Activated naive CD8-positive, alpha-beta T cell treated with anti-CD3 and anti-CD28 coated beads, Interleukin-2, amount 50 U/mL, for 16 hours (primary cell): ENCODE results near the gene MAB21L1.

Experiments
- DNase-seq: peaks from one replicate; pipeline ENCODE4 v3.0.0-alpha.2; 2020; ENCODE audit warnings: low read depth, low spot score

MAB21L1 gene

DNA sequence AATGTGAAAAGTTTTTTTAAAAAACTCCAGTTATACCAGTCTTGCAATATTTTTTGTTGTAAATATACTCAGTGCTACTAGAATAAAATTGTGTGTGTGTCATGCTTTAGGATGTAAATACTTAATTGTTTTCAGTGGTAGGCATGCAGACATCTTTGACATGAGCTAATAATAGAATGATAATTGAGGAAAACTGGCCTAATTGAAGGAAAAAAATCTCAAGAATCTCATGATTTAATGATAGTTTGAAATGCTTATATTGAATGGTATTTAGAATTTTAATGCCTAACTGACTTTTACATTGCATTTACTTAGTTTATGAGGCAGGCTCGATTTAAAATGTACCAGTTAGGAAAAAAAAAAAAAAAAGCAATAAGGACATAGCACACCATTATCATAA is 3.2 kb upstream of the MAB21L1 start:
- DNase-seq = no peak

DNA sequence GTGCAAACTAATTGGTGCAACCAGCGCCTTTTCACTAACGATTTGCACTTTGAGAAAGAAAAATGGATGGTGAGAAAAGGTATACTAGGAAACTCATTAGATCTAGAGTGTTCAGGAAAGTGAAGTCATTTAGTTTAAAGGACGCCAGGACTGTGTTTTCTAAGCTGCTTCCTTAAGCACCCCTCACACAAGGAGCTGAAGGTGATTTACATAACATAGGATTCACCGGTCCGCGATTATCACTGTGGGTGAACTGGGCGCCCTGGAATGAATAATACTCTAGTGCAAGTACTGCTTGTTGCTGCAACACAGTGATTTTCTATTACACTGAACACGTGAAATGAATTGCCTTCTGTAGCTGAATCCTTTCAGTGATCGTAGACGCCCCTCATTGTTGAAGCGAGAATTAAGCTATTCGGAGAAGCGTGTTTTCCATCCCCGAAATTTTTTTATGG is 2.6 kb upstream of the MAB21L1 start:
- no peak for DNase-seq

DNA sequence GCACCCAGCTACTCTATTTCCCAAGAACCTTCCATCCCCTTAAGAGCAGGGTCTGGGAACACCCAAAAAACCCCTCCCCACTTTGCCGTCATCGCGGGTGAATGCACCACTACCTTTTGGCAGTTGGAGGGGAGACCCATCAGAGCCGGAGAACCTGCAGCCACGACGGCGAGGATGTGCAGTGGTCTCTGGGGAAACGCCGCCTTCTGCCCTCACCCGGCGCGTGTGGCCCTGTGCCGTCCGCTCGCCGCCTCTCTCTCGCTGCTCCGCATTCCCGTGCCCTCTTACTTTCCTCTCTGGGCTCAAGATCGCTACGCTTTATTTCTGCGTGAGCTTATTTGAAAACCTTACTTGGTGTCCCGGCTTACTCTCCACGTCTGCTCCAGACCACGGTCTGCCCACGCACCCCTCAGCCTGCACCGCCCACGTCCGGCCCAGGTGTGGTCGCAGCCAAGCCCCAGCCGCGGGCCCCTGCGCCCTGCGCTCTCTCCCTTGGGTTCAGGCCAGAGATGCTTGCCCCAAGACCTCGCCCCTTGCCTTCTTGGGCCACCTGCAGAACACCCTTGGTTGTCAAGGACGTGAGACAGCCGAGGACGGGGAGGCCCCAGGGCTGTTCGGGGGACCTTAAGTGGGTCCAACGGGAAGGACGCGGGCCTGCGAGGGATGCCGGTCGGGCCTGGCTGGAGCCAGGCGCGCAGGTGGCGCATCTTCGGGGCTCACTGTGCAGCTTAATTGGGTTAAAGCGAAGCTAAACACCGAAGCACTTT is 2.0 kb upstream of the MAB21L1 start:
- DNase-seq = no peak

DNA sequence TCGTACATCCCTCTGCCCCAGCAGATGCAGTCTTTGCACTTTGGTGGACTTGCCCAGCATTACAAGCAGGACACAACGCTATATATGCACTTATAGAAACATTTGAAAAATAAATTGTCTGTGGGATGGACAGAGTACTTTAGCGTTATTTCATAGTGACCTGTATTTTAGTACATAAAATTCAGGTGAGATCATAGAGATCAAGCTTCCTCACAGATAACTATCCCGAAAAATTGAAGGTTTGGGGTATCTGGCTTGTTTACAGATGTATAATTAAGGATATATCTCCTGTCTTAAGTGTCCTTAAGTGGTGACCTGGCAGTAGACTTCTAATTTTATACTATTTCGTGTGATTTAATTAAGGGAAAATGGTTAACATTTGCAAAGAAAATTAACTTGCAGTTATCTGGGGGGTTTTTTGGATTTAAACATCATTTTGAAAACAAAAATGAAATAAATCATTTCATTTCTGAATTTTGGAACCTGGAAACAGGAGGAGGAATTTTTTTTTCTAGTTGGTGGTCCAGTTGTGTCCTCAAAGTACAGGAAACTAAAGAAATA is 977 bp upstream of the MAB21L1 start:
- no peak for DNase-seq

DNA sequence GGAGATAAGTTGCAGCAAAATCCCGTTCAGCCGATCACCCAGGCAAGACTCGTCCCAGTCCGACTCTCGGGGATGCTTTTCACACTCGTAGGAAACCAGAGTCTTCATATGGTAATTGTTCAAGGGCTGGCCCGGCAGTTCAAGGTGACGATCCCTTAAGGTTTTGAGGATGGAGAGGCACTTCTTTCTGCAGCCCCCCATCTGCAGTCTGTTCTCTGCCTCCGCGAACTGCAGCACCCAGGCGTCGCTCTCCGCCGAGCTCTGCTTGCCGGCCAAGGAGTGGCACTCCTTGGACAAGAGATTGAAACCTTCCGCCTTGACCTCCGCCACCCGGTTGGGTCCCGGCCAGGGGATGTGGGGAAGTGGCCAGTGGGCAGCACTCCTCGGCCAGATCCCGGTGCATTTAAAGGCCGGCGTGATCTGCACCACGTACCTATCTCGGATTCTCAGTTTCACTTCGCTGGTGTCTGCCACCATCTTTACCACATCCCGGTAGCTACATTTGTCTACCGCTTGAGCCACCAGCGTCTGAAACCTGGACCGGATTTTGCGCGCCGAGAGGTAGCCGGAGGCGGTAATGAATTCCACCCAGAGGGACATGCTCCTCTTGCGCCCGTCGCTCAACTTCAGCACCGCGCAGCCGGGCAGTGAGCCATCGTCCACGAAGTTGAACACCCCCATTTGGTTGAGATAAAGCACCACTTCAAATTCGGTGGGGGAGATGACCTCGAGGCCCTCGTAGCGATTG is 1.1 kb downstream of the MAB21L1 start:
- DNase-seq = no peak

DNA sequence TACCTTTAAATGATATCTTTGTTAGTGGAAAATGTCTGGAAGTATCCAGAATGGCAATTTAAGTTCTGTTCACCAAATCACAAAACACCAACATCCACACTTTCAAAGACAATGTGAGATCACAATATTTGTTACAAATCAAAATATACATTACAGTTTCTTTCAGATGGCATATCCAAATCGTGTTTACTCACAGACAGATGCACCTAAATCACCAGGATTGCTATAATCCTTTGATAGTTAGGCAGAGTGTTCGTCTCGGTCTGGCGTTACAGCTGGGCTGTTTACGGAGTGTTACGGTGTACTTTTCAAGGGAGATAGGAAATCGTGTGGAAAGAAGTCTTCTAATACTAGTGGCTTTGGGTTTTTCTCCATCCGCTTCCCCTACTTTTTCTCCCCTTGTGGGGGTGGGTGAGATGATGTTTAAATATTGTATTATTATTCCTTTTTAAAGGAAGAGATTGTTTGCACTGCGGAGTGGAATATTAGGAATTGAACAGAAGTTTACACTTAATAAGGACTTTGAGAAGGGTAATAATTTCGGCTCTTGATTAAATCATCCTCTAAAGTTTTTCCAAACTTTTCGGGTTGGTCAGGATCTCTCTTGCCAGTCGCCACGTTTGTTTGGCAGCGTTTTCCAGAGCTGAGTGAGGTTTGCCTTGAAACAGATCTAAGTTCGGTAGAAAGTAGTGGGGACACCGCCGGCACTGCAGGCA is 1.8 kb downstream of the MAB21L1 start:
- DNase-seq = no peak

DNA sequence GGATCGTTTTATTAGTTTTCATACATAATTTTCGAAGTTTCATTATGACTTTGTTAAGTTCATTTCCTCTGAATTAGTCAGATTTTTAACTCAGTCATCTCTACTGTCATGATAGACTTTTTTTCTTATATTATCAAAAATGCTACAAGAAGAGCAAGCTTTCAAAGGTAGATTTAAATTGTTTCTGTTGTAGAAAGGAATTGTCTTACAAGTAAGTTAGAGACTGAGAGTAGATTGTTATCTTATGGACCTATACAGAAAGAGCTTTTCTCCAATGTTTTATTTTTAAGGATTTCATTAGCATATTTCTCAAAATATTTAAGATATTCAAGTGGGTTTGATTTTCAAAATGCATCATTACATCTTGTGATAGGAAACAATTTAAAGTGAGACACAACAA is 2.7 kb downstream of the MAB21L1 start:
- no peak for DNase-seq

DNA sequence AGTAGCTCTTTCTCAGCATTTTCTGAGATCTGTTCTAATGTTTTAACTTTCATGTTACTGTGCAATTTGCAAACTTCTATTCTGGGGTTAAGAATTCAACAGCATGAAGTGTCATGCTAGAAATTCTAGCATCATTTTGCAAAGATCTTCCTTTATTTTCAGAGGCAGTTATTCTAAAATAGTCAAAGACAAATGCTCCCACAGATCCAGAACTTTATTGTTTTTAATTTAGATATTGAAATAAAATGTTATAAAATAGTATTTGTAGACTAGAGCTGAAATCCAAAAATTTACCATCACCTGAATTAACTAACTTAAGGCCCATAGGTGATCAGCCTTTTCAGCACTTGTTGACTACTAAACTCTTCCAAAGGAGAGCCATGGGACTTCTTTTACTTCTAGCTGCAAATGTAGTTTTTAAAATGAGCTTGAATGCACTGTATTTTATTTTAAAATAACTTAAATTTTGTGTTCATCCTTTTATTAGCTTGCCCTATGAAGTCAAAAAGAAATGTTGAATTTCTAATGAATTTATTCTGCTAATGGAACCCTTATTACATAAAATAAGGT is 3.2 kb downstream of the MAB21L1 start:
- no peak for DNase-seq

DNA sequence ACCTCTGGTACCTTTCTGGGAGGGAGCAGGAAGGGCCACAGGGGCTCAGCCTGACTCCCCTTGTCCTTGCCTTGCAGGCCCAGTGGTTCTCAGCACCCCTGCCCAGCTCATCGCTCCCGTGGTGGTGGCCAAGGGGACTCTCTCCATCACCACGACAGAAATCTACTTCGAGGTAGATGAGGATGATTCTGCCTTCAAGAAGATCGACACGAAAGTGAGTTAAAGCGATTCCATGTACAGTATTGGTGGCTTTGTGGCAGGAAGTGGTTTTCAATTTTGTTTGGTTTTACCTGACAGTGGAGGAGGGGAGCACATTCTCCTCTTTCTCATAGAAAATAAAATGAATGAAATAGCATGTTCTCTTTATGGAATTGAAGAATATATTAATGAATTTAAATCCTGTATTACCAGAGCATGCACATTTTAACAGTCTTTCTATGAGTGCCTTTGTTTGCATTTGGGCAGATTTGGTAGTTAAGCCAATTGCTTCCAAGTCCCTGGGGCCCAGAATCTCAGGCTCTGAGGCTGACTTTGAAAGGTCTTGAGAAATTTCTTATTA is 4.1 kb downstream of the MAB21L1 start:
- no peak for DNase-seq

DNA sequence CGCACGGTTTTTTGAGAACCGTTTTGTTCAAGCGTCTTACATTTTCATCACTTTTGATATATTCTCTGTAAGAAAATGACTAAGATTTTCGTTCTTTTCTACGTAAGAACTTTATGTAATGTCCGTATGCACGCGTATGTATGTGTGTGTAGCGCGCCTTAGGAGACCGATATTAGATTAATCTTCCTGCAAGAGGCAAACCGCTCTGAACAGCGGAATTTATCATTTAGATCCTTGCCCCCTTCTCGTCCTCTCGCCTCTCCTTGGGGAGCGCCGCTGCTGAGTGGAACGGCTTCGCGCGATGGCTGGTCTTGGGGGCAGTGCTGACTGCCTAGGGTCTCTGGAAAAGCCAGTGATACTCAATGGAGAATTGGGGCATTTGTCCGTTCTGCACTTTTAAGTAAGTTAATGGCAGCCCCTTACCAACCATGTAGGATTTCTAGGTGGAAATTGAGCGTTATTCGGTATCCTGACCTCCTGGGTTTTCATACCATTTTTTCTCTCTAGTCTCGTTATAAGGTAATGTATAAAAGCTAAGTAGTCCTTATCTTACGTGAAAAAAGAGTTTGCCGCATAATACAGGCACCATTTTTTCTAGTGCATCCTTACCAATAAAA is 4.7 kb downstream of the MAB21L1 start:
- DNase-seq = no peak

DNA sequence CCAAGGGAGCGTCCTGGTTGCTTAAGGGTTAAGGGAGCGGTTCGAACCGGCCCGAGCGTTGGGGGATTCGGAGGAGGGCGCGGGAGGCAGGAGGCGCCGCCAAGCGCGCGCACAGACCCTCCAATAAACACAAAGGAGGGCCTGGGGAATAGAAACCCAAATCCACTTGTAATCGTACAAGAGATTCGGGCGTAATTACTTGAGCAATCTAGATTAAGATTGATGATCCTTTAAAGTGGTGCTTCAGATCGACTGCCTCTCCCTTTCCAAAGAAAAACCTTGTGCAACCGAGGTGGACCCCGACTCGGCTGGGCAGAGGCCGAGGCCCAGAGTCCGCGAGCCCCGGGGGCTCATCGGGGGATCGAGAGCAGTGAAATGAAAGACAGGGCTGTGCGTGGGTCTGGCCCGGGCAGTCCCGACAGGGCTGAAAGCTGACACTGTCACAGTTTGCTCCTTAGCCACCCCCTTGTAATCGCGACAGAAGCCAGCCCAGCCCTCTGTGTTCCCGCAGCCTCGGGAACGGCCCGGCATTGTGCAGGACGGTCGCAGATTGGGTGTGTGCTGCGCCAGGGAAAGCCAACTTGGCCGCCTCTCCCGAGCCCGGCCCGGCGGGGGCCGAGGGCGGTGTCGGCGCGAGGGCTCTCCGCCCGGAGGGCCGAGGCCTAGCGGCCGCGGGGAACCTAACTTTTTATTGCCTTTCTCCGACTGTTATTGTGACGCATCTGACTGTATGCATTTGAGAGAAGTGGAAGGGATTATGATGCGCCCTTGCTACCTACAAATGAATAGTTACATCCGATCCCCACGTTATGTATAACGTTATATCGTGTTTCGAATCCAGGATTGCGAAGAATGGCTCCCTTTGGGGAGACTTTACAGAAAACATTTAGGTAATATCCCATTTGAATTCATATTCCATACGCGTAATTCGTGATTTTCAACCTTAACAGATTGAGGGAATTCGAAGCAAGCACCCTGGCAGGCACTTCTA is 5.5 kb downstream of the MAB21L1 start:
- no peak for DNase-seq

DNA sequence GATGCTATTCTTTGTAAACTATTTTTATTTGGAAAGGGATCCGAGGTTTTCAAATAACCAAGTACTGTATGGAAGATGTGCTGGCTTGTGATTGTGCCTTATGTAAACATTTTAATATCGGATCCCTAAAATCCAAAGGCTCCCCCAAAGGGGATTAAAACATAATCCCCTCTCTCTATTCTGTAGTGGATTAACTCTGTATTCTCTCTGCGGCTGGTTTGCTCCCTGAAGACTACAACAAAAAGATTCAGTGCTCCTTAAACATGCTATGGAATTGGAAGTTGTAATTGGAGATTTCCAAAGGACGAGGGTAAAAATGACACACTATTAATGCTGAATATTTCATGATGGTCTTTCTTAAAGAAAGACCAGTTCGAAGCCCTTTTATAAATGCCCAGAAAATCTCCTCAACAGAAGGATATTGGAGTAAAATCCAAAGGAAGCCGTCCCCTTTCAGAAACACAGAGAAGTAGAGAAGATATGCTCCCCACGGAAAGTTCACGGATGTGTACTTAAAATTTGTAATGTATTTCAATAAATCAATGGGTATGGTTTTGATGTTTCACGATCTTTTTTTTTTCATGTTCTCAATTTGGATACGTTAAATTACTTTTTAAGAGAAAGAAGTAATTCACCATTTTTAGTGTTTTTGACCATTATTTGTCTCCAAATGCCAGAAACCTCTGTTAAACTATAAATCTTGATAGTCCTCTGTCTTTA is 6.5 kb downstream of the MAB21L1 start:
- DNase-seq = no peak

DNA sequence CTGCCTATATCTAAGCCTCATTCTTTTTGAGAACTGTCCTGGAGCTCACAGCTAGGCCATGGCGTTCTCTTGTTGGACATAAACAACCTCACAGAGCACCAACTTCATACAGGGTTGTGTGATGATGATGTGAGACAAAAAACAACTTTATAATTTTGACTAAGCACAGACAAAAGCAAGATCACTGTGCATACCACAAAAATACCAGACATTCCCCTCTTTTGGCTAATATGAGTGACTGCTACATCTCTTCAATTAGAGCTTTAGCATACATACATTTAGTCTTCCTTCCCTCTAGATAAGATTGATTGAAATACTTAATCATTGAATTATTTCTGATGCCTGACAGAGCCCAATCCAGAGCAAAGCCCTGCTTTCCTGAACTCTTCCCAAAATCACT is 8.3 kb downstream of the MAB21L1 start:
- no peak for DNase-seq

DNA sequence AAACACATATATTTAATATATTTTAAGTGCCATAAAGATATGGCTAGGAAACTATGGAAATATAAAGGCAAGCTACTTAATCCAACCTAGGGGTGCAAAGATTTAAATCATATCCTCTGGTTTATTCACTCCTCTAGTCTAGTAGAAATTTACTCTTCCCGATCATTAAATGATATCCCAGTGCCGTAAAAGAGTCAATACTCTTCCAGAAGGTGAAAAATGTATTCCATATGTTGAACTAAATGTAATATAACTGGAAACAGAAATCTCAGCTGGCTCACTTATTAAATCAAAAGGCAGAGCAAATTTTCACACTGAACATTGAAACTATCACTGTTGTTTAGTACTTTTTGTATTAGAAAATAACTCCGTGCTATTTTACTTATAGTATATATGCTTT is 11.1 kb downstream of the MAB21L1 start:
- no peak for DNase-seq

DNA sequence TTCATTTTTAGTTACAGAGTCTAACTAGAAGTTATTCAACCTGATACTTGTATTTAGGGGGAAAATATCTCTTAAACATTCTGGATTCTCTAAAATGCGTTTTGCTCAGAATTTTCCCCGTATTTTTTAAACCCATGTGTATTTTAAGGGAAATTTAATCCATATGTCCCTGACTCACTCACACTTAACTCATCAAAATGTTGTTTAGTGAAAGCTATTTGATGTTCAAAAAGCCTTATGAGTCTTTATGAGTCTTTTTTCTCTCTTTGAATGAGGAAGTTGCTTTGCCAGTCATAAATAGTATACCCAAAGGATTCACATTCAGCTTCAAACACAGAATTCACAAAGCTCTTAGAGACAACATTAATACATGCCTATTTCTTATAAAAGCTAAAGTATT is 16.4 kb downstream of the MAB21L1 start:
- no peak for DNase-seq

DNA sequence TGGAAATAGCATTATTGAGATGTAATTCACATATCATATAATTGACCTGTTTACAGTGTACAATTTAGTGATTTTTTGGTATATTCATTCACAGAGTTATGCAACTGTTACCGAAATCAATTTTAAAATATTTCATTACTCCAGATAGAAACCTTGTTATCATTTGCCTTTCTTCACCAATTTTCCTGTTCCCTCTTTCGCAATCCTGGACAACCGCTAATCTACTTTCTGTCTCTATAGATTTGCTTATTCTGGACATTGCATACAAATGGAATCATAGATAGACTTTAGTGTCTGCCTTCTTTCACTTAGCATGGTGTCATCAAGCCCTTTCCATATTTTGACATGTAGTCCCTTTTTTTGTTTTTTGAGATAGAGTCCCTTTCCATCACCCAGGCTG is 19.2 kb downstream of the MAB21L1 start:
- DNase-seq = no peak

DNA sequence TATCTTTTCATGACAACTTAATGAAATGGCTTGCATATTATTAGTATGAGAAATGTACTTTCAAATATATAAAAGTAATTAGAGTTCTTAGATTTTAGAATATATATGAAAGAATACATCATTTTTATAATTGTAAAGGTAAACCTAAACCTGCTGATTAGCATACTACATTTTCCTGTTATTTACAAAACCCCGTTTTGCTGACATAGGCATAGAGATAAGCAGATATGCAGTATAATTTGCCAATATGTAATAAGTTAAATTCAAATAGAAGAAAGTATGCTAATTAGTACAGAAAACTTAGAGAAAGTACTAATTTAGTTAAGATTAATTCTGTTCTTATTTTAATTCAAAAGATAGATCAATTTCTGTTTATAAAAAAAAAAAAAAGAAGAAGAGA is 21.5 kb downstream of the MAB21L1 start:
- DNase-seq = no peak

DNA sequence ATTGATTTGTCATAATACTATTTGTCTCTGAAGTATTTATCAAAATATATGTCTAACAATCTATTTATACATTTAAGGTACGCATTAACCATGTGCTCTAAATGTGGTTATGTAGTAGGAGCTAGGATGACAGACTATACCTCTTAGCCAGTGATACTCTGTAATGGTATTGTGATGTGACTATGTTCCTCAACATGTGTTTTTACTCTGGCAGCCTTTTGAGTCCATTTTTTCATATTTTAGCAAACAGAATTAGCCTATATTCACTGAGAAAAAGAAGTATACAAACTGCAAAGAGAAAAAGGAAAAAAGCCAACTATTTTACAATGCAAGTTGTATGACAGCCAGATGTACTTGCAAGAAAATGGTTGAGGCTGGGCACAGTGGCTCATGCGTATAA is 26.7 kb downstream of the MAB21L1 start:
- no peak for DNase-seq

DNA sequence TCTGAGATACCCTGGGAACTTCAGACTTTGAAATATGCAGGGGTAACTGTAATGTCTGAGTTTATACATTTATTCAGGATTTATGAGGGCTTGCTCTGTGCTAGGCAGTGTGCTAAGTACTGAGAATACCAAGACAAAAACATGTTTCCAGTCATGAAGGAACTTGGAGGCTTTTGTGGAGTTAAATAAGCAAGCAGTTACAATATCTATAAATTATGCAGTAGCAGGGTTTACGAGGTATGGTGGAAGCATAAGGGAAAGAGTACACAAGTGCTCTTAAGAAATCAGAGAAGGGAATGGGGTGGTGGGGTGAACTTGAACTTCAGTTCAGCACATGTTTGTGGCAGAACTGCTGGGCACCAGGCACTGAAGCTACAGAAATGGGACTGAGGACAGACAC is 28.0 kb downstream of the MAB21L1 start:
- DNase-seq = no peak
